ENCODE results near the gene TAS2R40.

- no peak for TF ChIP-seq PATZ1 (CRISPR knock-in tag; IDR thresholded peaks at IDR 0.05; ENCODE audit: borderline replicate concordance)
- TF ChIP-seq OSR1 (CRISPR knock-in tag; IDR thresholded peaks at IDR 0.05), result no peak
- TF ChIP-seq PPARA (CRISPR knock-in tag; IDR thresholded peaks at IDR 0.05; ENCODE audit: borderline replicate concordance), result no peak
- no peak for TF ChIP-seq TCF4 (CRISPR knock-in tag; IDR thresholded peaks at IDR 0.05; ENCODE audit: borderline replicate concordance)
- TF ChIP-seq TOX (CRISPR knock-in tag; IDR thresholded peaks at IDR 0.05; ENCODE audit: borderline replicate concordance), result no peak
- TF ChIP-seq ZFP3 (CRISPR knock-in tag; IDR thresholded peaks at IDR 0.05), result no peak
- TF ChIP-seq ARNTL (CRISPR knock-in tag; IDR thresholded peaks at IDR 0.05; ENCODE audit: borderline replicate concordance, low read depth), result no peak
- no peak for TF ChIP-seq POU6F1 (CRISPR knock-in tag; IDR thresholded peaks at IDR 0.05; ENCODE audit: borderline replicate concordance, low read depth)
- TF ChIP-seq CREB5 (CRISPR knock-in tag; IDR thresholded peaks at IDR 0.05; ENCODE audit: low read depth), result no peak
- TF ChIP-seq ZFP30 (CRISPR knock-in tag; IDR thresholded peaks at IDR 0.05), result no peak
- TF ChIP-seq CSRNP3 (CRISPR knock-in tag; IDR thresholded peaks at IDR 0.05), result no peak
- no peak for TF ChIP-seq ZC3H10 (CRISPR knock-in tag; IDR thresholded peaks at IDR 0.05)
Observed at GRCh38 chr7:143269251-143269650, 47.4 kb downstream of the TAS2R40 start.
